Metanephros (tissue), 2 donors: ENCODE measurements around the gene KIAA0753. TPM values are rescaled to one million over a fixed set of nuclear protein-coding genes. Genes with fewer than 3 reads are reported as not detected.

Experiments
- small RNA-seq: library from RNA; depleted of rRNA; stranded (forward); fragments of <200 nt; gene quantifications from one replicate; pipeline ENCODE3, GENCODE V24; 2014; ENCODE audit warnings: low replicate concordance
- total RNA-seq: library from RNA; depleted of rRNA; stranded (reverse); fragments of >200 nt; gene quantifications from one replicate; pipeline ENCODE4 v1.2.3, GENCODE V29; 2014

KIAA0753 gene
- total RNA-seq: 38.2 TPM

GRCh38 chr17:6640536-6641246 is at the start of gene KIAA0753, which contains the start of gene TXNDC17:
Gene KIAA0753, minus strand, starts transcription at chr17:6640711. Its CDS starts 5,608 bp downstream, at chr17:6635103.
Gene TXNDC17, plus strand, starts transcription at chr17:6641060. Its CDS starts 23 bp downstream, at chr17:6641083.

GRCh38 chr17:6651354-6651918 is 10.9 kb upstream of the KIAA0753 start, which contains the start of the genes C17orf100 and MED31:
Gene C17orf100, plus strand, starts transcription at chr17:6651762. Its CDS starts 152 bp downstream, at chr17:6651914.
Gene MED31, minus strand, starts transcription at chr17:6651605. Its CDS starts 77 bp downstream, at chr17:6651528.

GRCh38 chr17:6556121-6557039 is 84.1 kb downstream of the KIAA0753 start, which contains the start of gene PITPNM3:
Gene PITPNM3, minus strand, starts transcription at chr17:6556555. Its CDS starts 149 bp downstream, at chr17:6556406.

Small RNA genes lying within 50 kb of the gene (small RNA-seq; reads per million reads assigned to genes)
- not detected for gene MIR4520-1
- gene RNA5SP435: not detected

Other genes starting within 250 kb of the KIAA0753 start
- gene AIPL1, start 205.6 kb downstream of the KIAA0753 start, total RNA-seq: not detected
- gene PIMREG, start 196.3 kb downstream of the KIAA0753 start, total RNA-seq: 9.6 TPM
- 11.7 TPM for gene PITPNM3, start 84.2 kb downstream of the KIAA0753 start, total RNA-seq
- 34.2 TPM for gene TXNDC17, start 349 bp upstream of the KIAA0753 start, total RNA-seq
- gene MED31, start 10.9 kb upstream of the KIAA0753 start, total RNA-seq: 12.6 TPM
- 1.2 TPM for gene C17orf100, start 11.1 kb upstream of the KIAA0753 start, total RNA-seq
- gene SLC13A5, start 72.7 kb upstream of the KIAA0753 start, total RNA-seq: 2.0 TPM
- 31.2 TPM for gene XAF1, start 115.3 kb upstream of the KIAA0753 start, total RNA-seq
- not detected for gene FBXO39, start 135.5 kb upstream of the KIAA0753 start, total RNA-seq
- gene TEKT1, start 191.0 kb upstream of the KIAA0753 start, total RNA-seq: 0.70 TPM